Measurements from ENCODE around the gene INO80C. TPM values are rescaled to one million over a fixed set of nuclear protein-coding genes. Genes with fewer than 3 reads are reported as not detected.

Gene INO80C
- total RNA-seq, 1 donor from 2014 or later, result 25.8 TPM

DNA sequence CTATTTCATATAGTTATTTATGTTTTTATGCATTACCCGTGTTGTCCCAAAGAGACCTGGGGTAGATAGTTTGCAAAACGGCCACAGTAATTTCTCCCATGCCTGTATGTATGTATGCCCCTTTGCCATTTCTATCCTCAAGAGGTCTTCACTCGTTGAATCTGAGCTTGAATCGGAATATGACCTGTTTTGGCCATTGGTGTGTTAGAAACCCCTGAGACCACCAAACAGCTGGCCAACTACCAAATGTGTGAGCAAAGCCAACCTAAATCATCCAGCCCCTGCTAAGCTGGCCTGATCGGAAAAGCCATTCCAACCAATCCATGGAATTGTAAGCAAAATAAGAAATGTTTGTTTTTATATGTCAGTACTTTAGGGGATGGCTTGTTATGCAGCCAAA lies 23.4 kb upstream of the INO80C start:
- no peaks in the 10 kb centered on the region for H3K27me3 ChIP-seq (ENCODE audit: low read depth)
- intact Hi-C loops (cut with DNase I), result no loop called here
- DNase-seq (no peak), ATAC-seq (no peak)
- H3K36me3 ChIP-seq, result no peaks in the 10 kb centered on the region
- TF ChIP-seq, protein P1, sequence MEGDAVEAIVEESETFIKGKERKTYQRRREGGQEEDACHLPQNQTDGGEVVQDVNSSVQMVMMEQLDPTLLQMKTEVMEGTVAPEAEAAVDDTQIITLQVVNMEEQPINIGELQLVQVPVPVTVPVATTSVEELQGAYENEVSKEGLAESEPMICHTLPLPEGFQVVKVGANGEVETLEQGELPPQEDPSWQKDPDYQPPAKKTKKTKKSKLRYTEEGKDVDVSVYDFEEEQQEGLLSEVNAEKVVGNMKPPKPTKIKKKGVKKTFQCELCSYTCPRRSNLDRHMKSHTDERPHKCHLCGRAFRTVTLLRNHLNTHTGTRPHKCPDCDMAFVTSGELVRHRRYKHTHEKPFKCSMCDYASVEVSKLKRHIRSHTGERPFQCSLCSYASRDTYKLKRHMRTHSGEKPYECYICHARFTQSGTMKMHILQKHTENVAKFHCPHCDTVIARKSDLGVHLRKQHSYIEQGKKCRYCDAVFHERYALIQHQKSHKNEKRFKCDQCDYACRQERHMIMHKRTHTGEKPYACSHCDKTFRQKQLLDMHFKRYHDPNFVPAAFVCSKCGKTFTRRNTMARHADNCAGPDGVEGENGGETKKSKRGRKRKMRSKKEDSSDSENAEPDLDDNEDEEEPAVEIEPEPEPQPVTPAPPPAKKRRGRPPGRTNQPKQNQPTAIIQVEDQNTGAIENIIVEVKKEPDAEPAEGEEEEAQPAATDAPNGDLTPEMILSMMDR (IDR thresholded peaks at IDR 0.05), result no peak
- no peak overlapping the region for H3K4me3 ChIP-seq
- H3K9me3 ChIP-seq, result no peaks in the 10 kb centered on the region
- peaks cover 29% of the 10 kb centered on the region for H3K4me1 ChIP-seq
- H3K27ac ChIP-seq, result no peak overlapping the region

DNA sequence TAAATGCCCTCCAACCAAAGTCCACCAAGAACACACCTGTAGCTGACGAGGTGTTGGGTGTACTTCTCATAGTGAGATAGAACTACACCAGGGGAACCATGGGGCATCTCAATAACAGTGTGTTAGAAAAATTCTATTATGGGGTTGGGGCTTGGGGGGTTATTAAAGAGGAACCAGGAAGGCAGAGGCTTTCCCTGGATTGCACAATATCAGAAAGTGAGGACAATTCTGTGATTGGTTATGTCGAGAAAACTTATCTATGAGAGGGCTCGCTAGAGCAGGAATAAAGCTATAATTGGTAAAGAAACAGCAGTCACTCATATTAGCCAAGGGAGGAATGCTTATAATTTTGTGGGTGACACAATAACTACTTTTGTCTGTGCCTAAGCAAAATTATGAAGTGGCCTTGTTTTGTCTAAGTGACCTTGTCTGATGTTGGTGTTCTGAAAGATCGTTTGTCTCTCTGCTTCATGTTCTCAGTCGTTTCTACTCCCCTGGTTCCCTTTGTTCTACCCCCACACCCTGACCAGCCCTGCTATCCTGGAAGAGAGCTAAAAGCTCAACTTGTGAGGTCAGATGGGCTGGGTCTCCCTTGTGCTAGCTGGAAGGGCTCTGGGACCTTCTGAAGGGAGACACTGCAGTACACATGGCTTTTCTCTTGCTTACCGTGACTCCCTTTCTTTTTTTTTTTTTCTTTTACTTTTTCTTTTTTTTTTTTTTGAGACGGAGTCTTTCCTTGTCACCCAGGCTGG lies 21.6 kb upstream of the INO80C start:
- H3K36me3 ChIP-seq, result no peaks in the 10 kb centered on the region
- H3K9me3 ChIP-seq, result no peaks in the 10 kb centered on the region
- no peaks in the 10 kb centered on the region for H3K27me3 ChIP-seq (ENCODE audit: low read depth)
- intact Hi-C loops (cut with DNase I), result no loop called here
- DNase-seq (no peak), ATAC-seq (no peak)
- TF ChIP-seq, protein P1 (IDR thresholded peaks at IDR 0.05), result no peak
- H3K4me1 ChIP-seq, result peaks cover 11% of the 10 kb centered on the region
- H3K4me3 ChIP-seq, result no peak overlapping the region
- no peak overlapping the region for H3K27ac ChIP-seq

DNA sequence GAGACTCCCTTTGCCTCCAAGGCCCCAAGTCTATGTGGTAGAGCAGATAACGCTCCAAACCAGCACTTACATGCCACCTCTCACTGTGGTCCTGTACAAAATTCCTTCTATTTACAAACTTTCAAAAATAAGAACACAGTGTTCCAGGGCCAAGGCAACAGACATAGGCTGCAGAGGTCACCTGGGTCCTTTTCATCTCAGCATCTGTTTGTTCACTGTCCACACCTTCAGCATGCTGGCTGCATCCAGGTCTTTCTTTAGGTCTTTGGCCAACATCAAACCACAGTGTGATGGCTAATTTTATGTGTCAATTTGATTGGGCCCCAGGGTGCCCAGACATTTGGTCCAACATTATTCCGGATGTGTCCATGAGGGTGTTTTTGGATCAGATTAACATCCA lies 20.0 kb upstream of the INO80C start:
- no peaks in the 10 kb centered on the region for H3K9me3 ChIP-seq

DNA sequence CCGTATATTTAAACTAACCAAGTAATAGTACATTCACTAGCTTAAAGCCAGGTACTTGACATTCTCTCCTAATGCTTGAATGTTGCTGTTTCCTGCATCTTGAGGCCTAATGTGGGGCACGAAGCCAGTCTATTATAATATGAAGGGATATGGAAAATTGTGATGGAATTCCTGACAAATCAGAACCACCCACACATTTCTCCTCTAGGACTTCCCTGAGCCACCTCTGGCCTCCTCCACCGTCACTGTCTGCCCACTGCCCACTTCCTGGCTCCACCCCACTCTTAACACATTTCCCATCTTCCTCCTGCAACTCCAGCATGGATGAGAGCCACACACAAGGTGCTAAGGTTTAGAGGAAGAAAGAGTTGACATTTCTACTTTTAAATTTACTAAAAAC lies 19.0 kb upstream of the INO80C start:
- TF ChIP-seq, protein P1 (IDR thresholded peaks at IDR 0.05), result no peak
- ATAC-seq (no peak), DNase-seq (no peak)
- no peaks in the 10 kb centered on the region for H3K9me3 ChIP-seq
- no peaks in the 10 kb centered on the region for H3K36me3 ChIP-seq
- H3K4me1 ChIP-seq, result peaks cover 4% of the 10 kb centered on the region
- no peaks in the 10 kb centered on the region for H3K27me3 ChIP-seq (ENCODE audit: low read depth)
- intact Hi-C loops (cut with DNase I), result no loop called here
- no peak overlapping the region for H3K4me3 ChIP-seq
- no peak overlapping the region for H3K27ac ChIP-seq

More for the DNA sequence above, 20.0 kb upstream of the INO80C start:
- no peak for DNase-seq
- Histone ChIP-seq H3K4me1 (peaks cover 4% of the 10 kb centered on the region), H3K36me3 (no peaks in the 10 kb centered on the region), H3K27ac (no peak overlapping the region), H3K27me3 (ENCODE audit: low read depth) (no peaks in the 10 kb centered on the region), H3K4me3 (no peak overlapping the region)
- intact Hi-C loops (cut with DNase I), result no loop called here
- no peak for ATAC-seq
- TF ChIP-seq, protein P1 (IDR thresholded peaks at IDR 0.05), result no peak

DNA sequence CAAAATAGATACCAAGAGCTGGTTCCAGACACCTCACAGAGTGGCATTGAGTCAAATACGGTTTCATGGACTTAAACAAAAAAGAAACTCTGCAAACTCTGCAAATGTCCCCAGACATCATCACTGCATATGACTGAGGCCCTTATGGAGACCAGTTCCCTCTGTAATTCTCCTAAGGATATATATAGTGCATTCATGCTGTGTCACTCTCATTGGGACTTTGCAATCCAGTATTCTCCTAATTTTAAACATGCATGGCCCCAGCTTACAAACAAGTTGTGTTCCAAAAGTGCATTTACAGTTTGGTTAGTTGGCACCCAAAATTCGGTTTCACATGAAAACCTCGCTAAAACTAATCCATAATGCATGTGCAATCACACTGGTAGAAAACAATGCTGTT lies 18.6 kb upstream of the INO80C start:
- Histone ChIP-seq H3K27me3 (ENCODE audit: low read depth) (no peaks in the 10 kb centered on the region), H3K36me3 (no peaks in the 10 kb centered on the region), H3K9me3 (no peaks in the 10 kb centered on the region), H3K4me3 (no peak overlapping the region), H3K4me1 (peaks cover 4% of the 10 kb centered on the region), H3K27ac (no peak overlapping the region)
- TF ChIP-seq, protein P1 (IDR thresholded peaks at IDR 0.05), result no peak
- ATAC-seq (no peak), DNase-seq (no peak)
- intact Hi-C loops (cut with DNase I), result no loop called here

Measured in lower lobe of right lung (tissue), 2 donors.